Measurements from ENCODE around the gene SFMBT1. TPM values are rescaled to one million over a fixed set of nuclear protein-coding genes. Genes with fewer than 3 reads are reported as not detected.

Gene SFMBT1
- total RNA-seq, 1 experiment from 2014 or later = 3.5 TPM

DNA sequence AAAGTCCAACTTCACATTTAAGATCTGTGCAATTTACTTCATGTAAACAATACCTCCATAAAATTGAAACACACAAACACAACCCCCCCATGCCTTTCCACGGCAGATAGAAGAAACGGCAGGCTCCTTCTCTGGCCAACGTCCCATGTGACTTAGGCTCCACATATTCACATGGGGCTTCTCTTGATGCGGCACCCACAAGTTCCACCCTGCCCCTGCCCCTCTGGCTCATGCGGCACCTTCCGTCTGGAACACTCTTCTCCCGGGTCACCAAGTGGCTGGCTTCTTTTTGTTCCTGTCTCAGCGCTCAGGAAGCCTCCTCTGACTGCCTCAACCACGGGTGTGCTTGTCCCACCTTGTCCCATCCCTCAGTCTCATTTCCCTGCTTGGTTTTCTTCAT lies 174.1 kb downstream of the SFMBT1 start:
- H3K4me3 ChIP-seq = no peak overlapping the region
- no peaks in the 10 kb centered on the region for H3K27me3 ChIP-seq
- no peaks in the 10 kb centered on the region for H3K36me3 ChIP-seq
- H3K9me3 ChIP-seq = no peaks in the 10 kb centered on the region
- no peak for DNase-seq

DNA sequence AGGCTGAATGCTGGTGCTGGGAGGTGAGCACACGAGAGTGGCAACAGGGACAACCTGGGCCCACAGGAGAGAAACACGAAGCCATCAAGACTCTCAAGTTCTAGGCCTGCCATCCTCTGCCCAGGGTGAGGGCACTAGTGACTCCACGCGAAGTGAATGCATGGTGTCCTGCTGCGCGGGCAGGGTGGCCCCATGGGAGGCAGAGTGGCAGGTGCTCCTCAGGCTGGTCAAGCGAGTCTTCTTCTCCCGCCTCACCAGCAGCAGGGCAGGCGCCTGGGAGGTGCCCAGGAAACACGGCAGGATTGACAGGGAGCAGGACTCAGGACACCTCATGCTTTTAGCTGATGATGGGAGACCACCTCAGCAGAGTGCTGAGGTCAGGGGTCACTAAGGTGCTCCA lies 175.4 kb downstream of the SFMBT1 start:
- no peak for DNase-seq
- H3K9me3 ChIP-seq = no peaks in the 10 kb centered on the region
- H3K4me3 ChIP-seq = no peak overlapping the region

DNA sequence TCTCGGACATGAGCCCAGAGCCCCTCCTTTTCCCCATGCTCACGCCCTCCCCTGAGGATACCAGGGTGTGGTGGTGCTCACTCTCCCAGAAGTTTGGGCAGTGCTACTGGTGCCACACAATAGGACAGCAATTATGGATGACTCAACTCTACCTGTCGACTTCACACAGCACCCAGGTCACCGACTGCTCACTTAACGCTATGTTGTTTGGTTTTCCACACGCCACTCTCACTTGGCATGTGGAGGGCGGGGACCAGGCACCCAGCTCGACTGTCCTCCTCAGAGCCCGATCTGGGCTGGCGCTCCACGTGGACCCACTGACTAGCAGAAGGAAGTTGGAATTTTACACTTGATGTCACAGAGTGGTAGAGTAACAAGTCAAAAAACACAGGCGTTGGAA lies 179.4 kb downstream of the SFMBT1 start:
- no peak for DNase-seq
- H3K27me3 ChIP-seq = no peaks in the 10 kb centered on the region
- no peaks in the 10 kb centered on the region for H3K36me3 ChIP-seq
- H3K4me3 ChIP-seq = no peak overlapping the region
- no peaks in the 10 kb centered on the region for H3K9me3 ChIP-seq

More for the DNA sequence above, 175.4 kb downstream of the SFMBT1 start:
- H3K27me3 ChIP-seq = no peaks in the 10 kb centered on the region
- no peaks in the 10 kb centered on the region for H3K36me3 ChIP-seq

DNA sequence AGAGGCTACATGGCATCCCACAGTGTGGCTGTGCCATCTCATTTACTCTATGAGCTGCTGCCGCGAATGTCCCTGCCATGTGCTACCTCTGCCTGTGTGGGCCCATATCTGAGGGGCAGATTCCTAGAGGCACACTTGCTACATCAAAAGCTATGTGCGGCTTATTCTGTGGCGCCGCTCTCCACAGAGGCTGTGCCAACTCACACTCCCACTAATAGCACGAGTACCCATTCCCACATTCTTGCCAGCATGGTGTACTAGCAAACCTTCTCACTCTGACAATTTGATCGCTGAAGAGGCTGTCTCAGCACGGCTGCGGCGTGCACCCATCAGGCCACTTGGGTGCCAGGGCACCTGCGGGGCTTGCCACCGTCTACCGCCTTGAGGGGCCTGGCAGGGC lies 179.9 kb downstream of the SFMBT1 start:
- no peak for DNase-seq
- Histone ChIP-seq H3K27me3 (no peaks in the 10 kb centered on the region), H3K4me3 (no peak overlapping the region), H3K36me3 (no peaks in the 10 kb centered on the region), H3K9me3 (no peaks in the 10 kb centered on the region)

DNA sequence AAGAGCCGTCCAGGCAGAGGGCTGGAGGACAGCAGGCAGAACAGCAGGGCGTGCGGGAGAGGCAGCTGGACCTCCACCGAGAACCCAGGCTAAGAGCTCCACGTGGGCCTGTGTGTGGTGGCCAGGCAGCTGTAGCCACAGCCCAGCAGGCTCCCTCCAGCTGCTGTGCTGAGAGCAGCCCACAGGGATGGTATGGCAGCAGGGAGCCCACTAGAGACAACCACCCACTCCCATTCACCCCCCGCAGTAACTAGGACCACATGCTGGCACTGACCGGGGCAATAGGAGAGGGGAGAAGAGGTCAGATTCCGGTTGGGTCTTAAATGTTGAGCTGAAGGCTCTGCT lies 185.5 kb downstream of the SFMBT1 start:
- no peak for DNase-seq
- H3K4me3 ChIP-seq = no peak overlapping the region
- no peaks in the 10 kb centered on the region for H3K36me3 ChIP-seq
- H3K27me3 ChIP-seq = no peaks in the 10 kb centered on the region
- H3K9me3 ChIP-seq = no peaks in the 10 kb centered on the region

DNA sequence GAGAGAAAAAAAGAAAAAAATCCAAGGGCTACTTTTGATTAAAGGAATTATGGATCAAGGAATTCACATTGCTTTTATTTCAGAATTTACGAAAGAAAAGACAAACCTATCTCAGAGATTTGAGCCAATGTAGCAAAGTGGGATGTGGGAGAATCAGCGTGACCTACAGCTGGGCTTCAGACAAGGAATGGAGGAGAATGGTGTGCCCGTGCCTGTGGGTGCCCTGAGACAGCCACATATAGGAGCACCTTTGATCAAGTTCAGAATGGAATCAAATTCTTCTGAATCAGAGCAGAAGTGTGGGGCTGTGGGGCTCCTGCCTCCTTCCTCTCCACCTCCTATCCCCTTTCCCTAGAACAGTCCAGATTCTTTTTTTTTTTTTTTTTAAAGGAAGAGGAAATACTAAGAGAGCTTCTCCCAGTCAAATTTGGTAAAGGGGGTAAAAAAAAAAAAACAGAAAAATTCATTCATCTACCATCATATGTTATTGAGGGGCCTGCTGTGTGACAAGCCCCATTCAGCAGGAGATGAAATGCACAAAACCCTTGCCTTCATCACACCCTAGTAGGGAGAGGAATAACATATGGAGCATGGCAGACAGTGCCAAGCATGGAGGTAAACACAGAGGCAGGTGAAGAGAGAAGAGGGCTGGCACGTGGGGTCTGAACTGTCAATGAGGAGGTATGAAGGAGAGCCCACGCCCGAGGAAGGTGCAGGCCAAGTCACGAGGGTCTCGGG lies 186.0 kb downstream of the SFMBT1 start:
- H3K27me3 ChIP-seq = no peaks in the 10 kb centered on the region
- no peak for DNase-seq

DNA sequence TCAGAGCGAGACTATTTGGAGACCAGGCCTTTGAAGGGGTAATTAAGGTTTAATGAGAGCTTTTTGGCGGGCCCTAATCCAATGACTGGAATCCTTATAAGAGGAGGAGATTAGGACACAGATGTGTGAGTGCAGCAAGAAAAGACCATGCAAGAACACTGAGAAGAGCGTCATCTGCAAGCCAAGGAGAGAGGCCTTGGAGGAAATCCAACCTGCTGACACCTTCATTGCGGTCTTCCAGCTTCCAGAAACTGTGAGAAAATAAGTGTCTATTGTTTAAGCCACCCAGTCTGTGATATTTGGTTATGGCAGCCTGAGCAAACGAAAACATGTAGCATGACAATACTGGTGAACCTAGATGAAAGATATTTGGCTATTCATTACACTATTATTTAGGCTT lies 188.0 kb downstream of the SFMBT1 start:
- no peak for DNase-seq
- no peaks in the 10 kb centered on the region for H3K9me3 ChIP-seq
- no peaks in the 10 kb centered on the region for H3K36me3 ChIP-seq
- no peak overlapping the region for H3K4me3 ChIP-seq
- no peaks in the 10 kb centered on the region for H3K27me3 ChIP-seq

More for the DNA sequence above, 186.0 kb downstream of the SFMBT1 start:
- no peak overlapping the region for H3K4me3 ChIP-seq
- H3K9me3 ChIP-seq = no peaks in the 10 kb centered on the region
- H3K36me3 ChIP-seq = no peaks in the 10 kb centered on the region

DNA sequence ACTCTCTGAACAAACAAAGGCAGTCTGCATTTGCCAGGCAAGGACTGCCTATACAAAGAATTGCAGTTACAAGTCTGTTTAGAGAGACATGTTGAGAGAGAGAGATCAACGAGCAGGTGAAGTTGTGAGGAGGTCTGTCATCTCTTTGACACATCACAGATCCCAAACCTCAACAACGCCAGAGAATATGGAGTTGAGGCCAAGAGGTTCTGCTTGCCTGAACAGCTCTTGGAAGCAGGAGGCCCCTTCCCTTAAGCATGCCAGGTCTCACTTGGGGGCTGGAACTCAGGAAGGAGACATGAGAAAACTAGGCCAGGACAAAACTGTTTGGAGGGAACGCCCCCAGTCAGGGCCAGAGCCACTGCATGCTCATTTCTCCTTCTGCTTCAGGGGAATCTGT lies 188.7 kb downstream of the SFMBT1 start:
- H3K9me3 ChIP-seq = no peaks in the 10 kb centered on the region
- H3K4me3 ChIP-seq = no peak overlapping the region
- DNase-seq = no peak
- H3K36me3 ChIP-seq = no peaks in the 10 kb centered on the region
- H3K27me3 ChIP-seq = no peaks in the 10 kb centered on the region

DNA sequence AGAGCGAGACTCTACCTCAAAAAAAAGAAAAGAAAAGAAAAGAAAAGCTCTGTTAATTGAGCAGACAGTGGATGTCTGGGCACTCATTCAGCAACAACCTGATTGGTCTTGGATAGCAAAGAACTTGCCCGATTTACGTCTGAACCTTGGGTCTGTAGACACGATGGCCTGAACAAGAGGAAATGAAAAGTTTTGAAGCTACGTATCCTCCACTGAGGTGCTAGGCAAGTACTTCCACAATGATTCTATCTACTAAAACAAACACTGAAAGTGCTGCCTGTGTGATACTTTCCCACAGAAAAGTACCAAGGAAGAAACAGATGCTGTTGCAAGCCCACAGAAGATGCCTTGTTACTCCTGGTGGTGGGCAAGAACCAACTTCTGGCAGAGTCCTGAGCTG lies 189.2 kb downstream of the SFMBT1 start:
- Histone ChIP-seq H3K4me3 (no peak overlapping the region), H3K9me3 (no peaks in the 10 kb centered on the region), H3K27me3 (no peaks in the 10 kb centered on the region), H3K36me3 (no peaks in the 10 kb centered on the region)
- no peak for DNase-seq

DNA sequence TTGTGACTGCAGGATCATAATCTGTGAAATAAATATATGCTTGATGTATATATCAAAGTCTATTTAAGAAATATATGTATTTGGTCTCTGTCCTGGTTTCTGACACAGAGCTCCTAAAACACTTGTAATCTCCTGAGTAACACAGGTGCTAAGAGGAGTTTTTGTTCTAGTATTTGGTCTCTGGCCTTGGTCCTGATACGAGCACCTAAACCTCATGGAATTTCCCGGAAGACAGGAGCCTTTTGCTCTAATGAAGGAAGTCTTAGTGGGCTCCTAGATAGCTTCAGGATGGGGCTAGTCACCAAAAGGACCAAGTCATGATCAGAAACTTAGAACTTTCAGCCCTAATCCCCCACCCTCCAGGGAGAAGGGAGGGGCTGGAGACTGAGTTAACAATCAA lies 191.9 kb downstream of the SFMBT1 start:
- no peaks in the 10 kb centered on the region for H3K9me3 ChIP-seq
- DNase-seq = no peak
- H3K27me3 ChIP-seq = no peaks in the 10 kb centered on the region
- H3K4me3 ChIP-seq = no peak overlapping the region
- no peaks in the 10 kb centered on the region for H3K36me3 ChIP-seq

Other genes with a start within 250 kb of the SFMBT1 start
- not detected in 2 replicates for gene ITIH4, start 215.4 kb downstream of the SFMBT1 start, total RNA-seq (2014; rRNA removed; shearing (Covaris generic); ENCODE audit: low replicate concordance)
- gene MUSTN1, start 211.1 kb downstream of the SFMBT1 start, total RNA-seq (2014; rRNA removed; shearing (Covaris generic); ENCODE audit: low replicate concordance) = not detected in 2 replicates
- 2.1 and 4.2 TPM in 2 replicates for gene STIMATE, start 148.5 kb downstream of the SFMBT1 start, total RNA-seq (2014; rRNA removed; shearing (Covaris generic); ENCODE audit: low replicate concordance)
- gene RFT1, start 84.4 kb upstream of the SFMBT1 start, total RNA-seq (2014; rRNA removed; shearing (Covaris generic); ENCODE audit: low replicate concordance) = 3.9 and 17.4 TPM in 2 replicates
- gene PRKCD, start 115.1 kb upstream of the SFMBT1 start, total RNA-seq (2014; rRNA removed; shearing (Covaris generic); ENCODE audit: low replicate concordance) = 3.2 and 6.8 TPM in 2 replicates
- gene TKT, start 209.9 kb upstream of the SFMBT1 start, total RNA-seq (2014; rRNA removed; shearing (Covaris generic); ENCODE audit: low replicate concordance) = 315 and 707 TPM in 2 replicates

Measured in MG63 (cell line).